Activated naive CD8-positive, alpha-beta T cell treated with anti-CD3 and anti-CD28 coated beads for 36 hours (primary cell): Measurements from ENCODE around the gene DTX3. TPM values are rescaled to one million over a fixed set of nuclear protein-coding genes. Genes with fewer than 3 reads are reported as not detected.
A peak's percentile ranks its signal among the peaks of the same experiment; 100 is the strongest.
"Not testable (repeated sequence)": the region's sequence is repeated elsewhere in the genome, so short reads cannot be mapped to it uniquely, and the experiment has no call there.

Experiments used
- DNase-seq: peaks from one replicate; pipeline ENCODE4 v3.0.0; 2021
- H3K27ac Mint-ChIP-seq: one replicate; pipeline ENCODE4 v1.8.0; 2022; ENCODE audit warnings: mild to moderate bottlenecking, moderate library complexity, mixed read lengths
- H3K27me3 Mint-ChIP-seq: one replicate; pipeline ENCODE4 v1.8.0; 2022; ENCODE audit warnings: mild to moderate bottlenecking, mixed read lengths
- H3K36me3 Mint-ChIP-seq: one replicate; pipeline ENCODE4 v1.8.0; 2021; ENCODE audit warnings: mild to moderate bottlenecking, mixed read lengths
- H3K4me1 Mint-ChIP-seq: one replicate; pipeline ENCODE4 v1.8.0; 2021; ENCODE audit warnings: mixed read lengths
- H3K4me3 Mint-ChIP-seq: one replicate; pipeline ENCODE4 v1.8.0; 2022; ENCODE audit warnings: mild to moderate bottlenecking, moderate library complexity, mixed read lengths
- H3K9me3 Mint-ChIP-seq: one replicate; pipeline ENCODE4 v1.8.0; 2022; ENCODE audit warnings: mixed read lengths
- total RNA-seq, 2 experiments: library from RNA; stranded (reverse); gene quantifications; one replicate each; pipeline ENCODE4 v1.2.3, GENCODE V29; 2021

The DTX3 gene, protein sequence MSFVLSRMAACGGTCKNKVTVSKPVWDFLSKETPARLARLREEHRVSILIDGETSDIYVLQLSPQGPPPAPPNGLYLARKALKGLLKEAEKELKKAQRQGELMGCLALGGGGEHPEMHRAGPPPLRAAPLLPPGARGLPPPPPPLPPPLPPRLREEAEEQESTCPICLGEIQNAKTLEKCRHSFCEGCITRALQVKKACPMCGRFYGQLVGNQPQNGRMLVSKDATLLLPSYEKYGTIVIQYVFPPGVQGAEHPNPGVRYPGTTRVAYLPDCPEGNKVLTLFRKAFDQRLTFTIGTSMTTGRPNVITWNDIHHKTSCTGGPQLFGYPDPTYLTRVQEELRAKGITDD
- total RNA-seq: 10 to 100 TPM; 18.9 to 20.2 TPM

DNA sequence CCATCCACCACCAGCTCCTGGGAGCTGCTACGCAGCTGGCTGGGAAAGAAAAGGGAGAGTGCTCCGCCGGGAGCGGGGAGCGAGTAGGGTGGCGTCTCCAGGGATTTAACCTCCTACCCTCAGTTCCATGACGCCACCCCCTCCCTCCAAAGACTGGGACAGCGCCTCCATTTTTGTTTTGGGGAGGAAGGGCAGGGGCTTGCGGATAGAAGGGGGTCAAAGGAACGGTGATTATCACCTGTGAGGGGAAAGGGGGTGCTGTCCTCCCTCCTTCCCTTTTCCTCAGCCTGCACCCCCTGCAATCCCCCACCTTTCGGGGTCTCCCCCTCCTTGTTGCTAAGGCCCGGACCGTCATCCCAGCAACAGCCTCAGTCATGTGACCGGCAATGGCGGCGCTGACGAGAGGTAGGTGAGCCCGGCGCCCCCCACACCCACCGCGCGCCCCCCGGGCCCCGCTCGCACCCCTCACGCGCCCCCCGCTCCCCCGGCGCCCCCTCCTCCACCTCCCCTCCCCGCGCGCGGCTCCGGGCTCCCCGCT lies at the start of gene DTX3:
Gene DTX3, plus strand, starts transcription at position 371 of the 538 bp plus-strand sequence. CDS start 1,694 bp downstream, outside the sequence.
- H3K9me3 Mint-ChIP-seq: no peaks in the 10 kb centered on the region
- H3K27me3 Mint-ChIP-seq: no peaks in the 10 kb centered on the region
- DNase-seq: peak; percentile 48
- H3K36me3 Mint-ChIP-seq: peaks cover 7% of the 10 kb centered on the region
- peak within 1 kb of the TSS; percentile 76 for H3K27ac Mint-ChIP-seq
- peaks cover 18% of the 10 kb centered on the region for H3K4me1 Mint-ChIP-seq
- H3K4me3 Mint-ChIP-seq: peak within 1 kb of the TSS; percentile 79

GRCh38 chr12:57554897-57555296 lies 49.7 kb upstream of the DTX3 start:
- Mint-ChIP-seq H3K27me3 (no peaks in the 10 kb centered on the region), H3K9me3 (no peaks in the 10 kb centered on the region), H3K4me1 (peaks cover 6% of the 10 kb centered on the region), H3K27ac (no peak overlapping the region), H3K4me3 (no peak overlapping the region), H3K36me3 (no peaks in the 10 kb centered on the region)
- no peak for DNase-seq

DNA sequence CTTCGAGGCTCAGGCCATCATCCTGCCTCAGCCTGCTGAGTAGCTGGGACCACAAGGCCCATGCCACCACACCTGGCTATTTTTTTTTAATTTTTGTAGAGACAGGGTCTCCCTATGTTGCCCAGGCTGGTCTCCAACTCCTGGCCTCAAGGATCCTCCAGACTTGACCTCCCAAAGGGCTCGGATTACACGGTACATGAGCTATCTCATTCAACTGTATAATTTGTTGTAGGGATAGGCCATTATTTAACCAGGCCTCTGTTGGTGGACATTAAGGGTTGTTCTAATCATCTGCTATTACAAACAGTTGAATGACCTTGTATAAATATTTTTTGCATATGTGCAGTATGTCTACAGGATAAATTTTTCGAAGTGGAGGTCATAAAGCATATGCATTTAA lies 45.8 kb upstream of the DTX3 start:
- Mint-ChIP-seq H3K27ac (no peak overlapping the region), H3K9me3 (no peaks in the 10 kb centered on the region), H3K4me1 (no peaks in the 10 kb centered on the region), H3K36me3 (no peaks in the 10 kb centered on the region), H3K27me3 (no peaks in the 10 kb centered on the region), H3K4me3 (no peak overlapping the region)
- no peak for DNase-seq

- H3K36me3 Mint-ChIP-seq: no peaks in the 10 kb centered on the region
- H3K4me3 Mint-ChIP-seq: no peak overlapping the region
Observed at GRCh38 chr12:57560516-57560915, 44.1 kb upstream of the DTX3 start.

DNA sequence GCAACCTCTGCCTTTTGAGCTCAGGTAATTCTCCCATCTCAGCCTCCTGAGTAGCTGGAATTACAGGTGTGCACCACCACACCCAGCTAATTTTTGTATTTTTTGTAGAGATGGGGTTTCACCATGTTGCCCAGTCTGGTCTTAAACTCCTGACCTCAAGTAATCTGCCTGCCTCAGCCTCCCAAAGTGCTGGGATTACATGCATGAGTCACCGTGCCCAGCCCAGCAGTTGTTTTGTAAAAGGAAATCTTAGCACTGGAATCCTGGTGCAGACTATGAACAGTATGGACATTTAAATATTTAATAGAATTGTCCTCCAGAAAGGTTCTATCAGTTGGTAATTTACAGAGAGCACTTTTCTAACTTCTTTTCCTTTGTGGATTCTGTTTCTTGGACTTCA lies 43.5 kb upstream of the DTX3 start:
- H3K27ac Mint-ChIP-seq, H3K4me3 Mint-ChIP-seq, H3K9me3 Mint-ChIP-seq, H3K4me1 Mint-ChIP-seq, H3K36me3 Mint-ChIP-seq, DNase-seq, H3K27me3 Mint-ChIP-seq: not testable (repeated sequence)

More at GRCh38 chr12:57560516-57560915, 44.1 kb upstream of the DTX3 start:
- no peaks in the 10 kb centered on the region for H3K27me3 Mint-ChIP-seq
- H3K27ac Mint-ChIP-seq: no peak overlapping the region
- H3K4me1 Mint-ChIP-seq: no peaks in the 10 kb centered on the region
- no peak for DNase-seq
- no peaks in the 10 kb centered on the region for H3K9me3 Mint-ChIP-seq

GRCh38 chr12:57563358-57563757 lies 41.3 kb upstream of the DTX3 start:
- no peak for DNase-seq
- no peaks in the 10 kb centered on the region for H3K27me3 Mint-ChIP-seq
- H3K36me3 Mint-ChIP-seq: peaks cover 2% of the 10 kb centered on the region
- no peak overlapping the region for H3K4me3 Mint-ChIP-seq
- H3K27ac Mint-ChIP-seq: no peak overlapping the region
- no peaks in the 10 kb centered on the region for H3K9me3 Mint-ChIP-seq
- H3K4me1 Mint-ChIP-seq: no peaks in the 10 kb centered on the region

- peaks cover 2% of the 10 kb centered on the region for H3K36me3 Mint-ChIP-seq
- no peaks in the 10 kb centered on the region for H3K27me3 Mint-ChIP-seq
Observed at GRCh38 chr12:57564178-57564740, 40.4 kb upstream of the DTX3 start.

DNA sequence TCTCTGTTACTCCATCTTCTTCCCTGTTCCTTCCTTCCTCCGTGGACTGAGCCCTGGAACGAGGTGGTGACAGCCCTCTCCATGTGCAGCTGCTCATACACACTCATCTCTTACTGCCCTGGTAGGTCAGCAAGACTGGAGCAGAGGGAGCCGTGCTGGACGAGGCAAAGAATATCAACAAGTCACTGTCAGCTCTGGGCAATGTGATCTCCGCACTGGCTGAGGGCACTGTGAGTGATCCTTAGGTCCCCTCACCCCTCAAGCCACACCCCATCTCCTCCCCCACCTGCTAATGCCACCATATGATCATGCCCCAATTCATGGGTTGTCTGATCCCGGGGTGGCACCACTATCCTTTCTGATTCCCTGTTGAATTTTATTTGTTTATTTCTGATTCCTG lies 35.8 kb upstream of the DTX3 start:
- no peak overlapping the region for H3K27ac Mint-ChIP-seq
- H3K27me3 Mint-ChIP-seq: no peaks in the 10 kb centered on the region
- H3K9me3 Mint-ChIP-seq: no peaks in the 10 kb centered on the region
- no peak for DNase-seq
- H3K36me3 Mint-ChIP-seq: peaks cover 2% of the 10 kb centered on the region
- no peaks in the 10 kb centered on the region for H3K4me1 Mint-ChIP-seq
- H3K4me3 Mint-ChIP-seq: no peak overlapping the region

More at GRCh38 chr12:57564178-57564740, 40.4 kb upstream of the DTX3 start:
- Mint-ChIP-seq H3K4me3 (no peak overlapping the region), H3K9me3 (no peaks in the 10 kb centered on the region), H3K4me1 (no peaks in the 10 kb centered on the region), H3K27ac (no peak overlapping the region)
- no peak for DNase-seq

GRCh38 chr12:57569858-57570257 lies 34.8 kb upstream of the DTX3 start:
- no peaks in the 10 kb centered on the region for H3K4me1 Mint-ChIP-seq
- peaks cover 2% of the 10 kb centered on the region for H3K36me3 Mint-ChIP-seq
- H3K27ac Mint-ChIP-seq: no peak overlapping the region
- H3K9me3 Mint-ChIP-seq: no peaks in the 10 kb centered on the region
- H3K4me3 Mint-ChIP-seq: no peak overlapping the region
- H3K27me3 Mint-ChIP-seq: no peaks in the 10 kb centered on the region
- no peak for DNase-seq

DNA sequence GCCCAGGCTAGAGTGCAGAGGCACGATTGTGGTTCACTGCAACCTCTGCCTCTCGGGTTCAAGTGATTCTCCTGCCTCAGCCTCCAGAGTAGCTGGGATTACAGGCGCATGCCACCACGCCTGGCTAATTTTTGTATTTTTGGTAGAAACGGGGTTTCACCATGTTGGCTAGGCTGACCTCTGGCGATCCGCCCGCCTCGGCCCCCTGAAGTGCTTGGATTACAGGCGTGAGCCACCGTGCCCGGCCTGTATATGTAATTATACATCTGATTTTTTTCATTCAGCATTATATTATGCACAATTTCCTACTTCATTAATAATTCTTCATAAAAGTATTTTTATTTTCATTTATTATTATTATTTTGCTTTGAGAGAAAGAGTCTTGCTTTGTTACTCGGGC lies 34.2 kb upstream of the DTX3 start:
- not testable (repeated sequence) for H3K4me3 Mint-ChIP-seq, H3K27me3 Mint-ChIP-seq, H3K9me3 Mint-ChIP-seq, DNase-seq, H3K27ac Mint-ChIP-seq, H3K4me1 Mint-ChIP-seq, H3K36me3 Mint-ChIP-seq

DNA sequence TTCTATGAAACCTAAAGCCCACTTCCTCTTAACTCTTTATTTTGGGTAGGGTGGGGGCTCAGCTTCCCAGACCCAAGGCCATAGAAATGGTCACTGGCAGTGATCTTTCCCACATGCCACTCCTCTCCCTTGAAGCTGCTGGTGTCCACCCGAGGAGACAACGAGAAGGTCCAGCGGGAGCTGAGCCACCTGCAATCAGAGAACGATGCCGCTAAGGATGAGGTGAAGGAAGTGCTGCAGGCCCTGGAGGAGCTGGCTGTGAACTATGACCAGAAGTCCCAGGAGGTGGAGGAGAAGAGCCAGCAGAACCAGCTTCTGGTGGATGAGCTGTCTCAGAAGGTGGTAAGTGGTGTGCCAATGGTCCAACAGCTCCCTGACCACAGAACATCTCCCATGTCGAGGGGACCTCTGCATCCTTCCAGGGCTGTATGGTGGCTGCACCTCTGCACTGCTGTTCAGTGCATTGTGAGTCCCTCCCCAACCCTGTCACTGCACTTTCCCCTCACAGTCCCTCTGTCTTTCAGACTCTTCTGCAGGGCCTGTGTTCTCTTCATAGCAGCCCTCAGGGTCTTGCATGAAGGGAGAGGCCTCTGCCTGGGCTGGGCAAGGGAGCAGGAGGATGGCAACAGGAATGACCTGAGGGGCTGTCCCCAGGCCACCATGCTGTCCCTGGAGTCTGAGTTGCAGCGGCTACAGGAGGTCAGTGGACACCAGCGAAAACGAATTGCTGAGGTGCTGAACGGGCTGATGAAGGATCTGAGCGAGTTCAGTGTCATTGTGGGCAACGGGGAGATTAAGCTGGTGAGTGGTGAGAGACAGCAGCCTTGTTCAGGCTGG lies 32.5 kb upstream of the DTX3 start:
- H3K4me1 Mint-ChIP-seq: no peaks in the 10 kb centered on the region
- no peak overlapping the region for H3K27ac Mint-ChIP-seq
- no peak overlapping the region for H3K4me3 Mint-ChIP-seq
- peaks cover 2% of the 10 kb centered on the region for H3K36me3 Mint-ChIP-seq
- H3K9me3 Mint-ChIP-seq: no peaks in the 10 kb centered on the region
- H3K27me3 Mint-ChIP-seq: no peaks in the 10 kb centered on the region
- no peak for DNase-seq

GRCh38 chr12:57574795-57575194 lies 29.8 kb upstream of the DTX3 start:
- H3K36me3 Mint-ChIP-seq: no peaks in the 10 kb centered on the region
- H3K4me3 Mint-ChIP-seq: no peak overlapping the region
- H3K27ac Mint-ChIP-seq: no peak overlapping the region
- H3K4me1 Mint-ChIP-seq: no peaks in the 10 kb centered on the region
- no peaks in the 10 kb centered on the region for H3K9me3 Mint-ChIP-seq
- no peaks in the 10 kb centered on the region for H3K27me3 Mint-ChIP-seq
- no peak for DNase-seq

GRCh38 chr12:57575771-57576612 lies 28.6 kb upstream of the DTX3 start:
- no peaks in the 10 kb centered on the region for H3K27me3 Mint-ChIP-seq
- no peak for DNase-seq
- no peak overlapping the region for H3K4me3 Mint-ChIP-seq
- H3K9me3 Mint-ChIP-seq: no peaks in the 10 kb centered on the region
- no peaks in the 10 kb centered on the region for H3K36me3 Mint-ChIP-seq
- H3K27ac Mint-ChIP-seq: no peak overlapping the region
- H3K4me1 Mint-ChIP-seq: no peaks in the 10 kb centered on the region

DNA sequence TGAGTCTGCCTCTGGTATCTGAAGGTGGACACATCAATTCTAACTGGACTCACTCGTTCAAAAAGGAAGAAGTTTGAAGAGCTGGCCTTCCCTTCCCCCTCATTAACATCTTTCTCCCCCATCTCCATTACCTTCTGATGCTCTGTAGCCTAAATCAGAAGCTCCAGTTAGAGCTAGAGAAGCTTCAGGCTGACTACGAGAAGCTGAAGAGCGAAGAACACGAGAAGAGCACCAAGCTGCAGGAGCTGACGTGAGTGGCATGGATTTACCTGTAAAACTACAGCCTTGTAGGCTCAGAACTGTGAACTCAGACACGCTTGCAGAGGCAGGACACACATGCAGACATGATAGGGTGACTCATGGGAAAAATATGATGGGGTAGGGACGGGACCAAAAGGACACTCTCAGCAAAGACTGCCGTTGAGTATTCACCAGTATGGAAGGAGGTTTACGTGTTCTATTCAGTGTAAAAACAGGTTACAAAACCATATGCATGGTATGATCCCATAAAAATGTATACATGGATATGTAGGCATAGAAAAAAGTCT lies 27.9 kb upstream of the DTX3 start:
- Mint-ChIP-seq H3K27me3 (no peaks in the 10 kb centered on the region), H3K36me3 (no peaks in the 10 kb centered on the region), H3K4me3 (no peak overlapping the region), H3K27ac (no peak overlapping the region), H3K4me1 (no peaks in the 10 kb centered on the region), H3K9me3 (no peaks in the 10 kb centered on the region)
- no peak for DNase-seq
